Cardiac fibroblast (primary cell): ENCODE data around the gene PPP3CA.
A peak's percentile ranks its signal among the peaks of the same experiment; 100 is the strongest.

Experiments used
- DNase-seq, 2 donors: peaks; one replicate each; pipeline versions ENCODE4 v3.0.0 to v3.0.0-alpha.2; 2010; ENCODE audit warnings: low read depth in 2 of 2
- H3K4me3 ChIP-seq, 2 donors: replicated peaks in 1 of 2; 1 replicate in 1 of 2; 2 replicates in 1 of 2; pipeline ENCODE4 v1.5.1; 2011; ENCODE audit warnings: low read depth in 2 of 2, low read length in 2 of 2, mild to moderate bottlenecking in 2 of 2, moderate library complexity in 1 of 2
- TF ChIP-seq, protein P1 (sequence below): IDR thresholded peaks from one replicate; pipeline ENCODE4 v1.5.1; 2011; ENCODE audit warnings: low read depth, mild to moderate bottlenecking, low read length, inconsistent platforms

The PPP3CA gene

DNA sequence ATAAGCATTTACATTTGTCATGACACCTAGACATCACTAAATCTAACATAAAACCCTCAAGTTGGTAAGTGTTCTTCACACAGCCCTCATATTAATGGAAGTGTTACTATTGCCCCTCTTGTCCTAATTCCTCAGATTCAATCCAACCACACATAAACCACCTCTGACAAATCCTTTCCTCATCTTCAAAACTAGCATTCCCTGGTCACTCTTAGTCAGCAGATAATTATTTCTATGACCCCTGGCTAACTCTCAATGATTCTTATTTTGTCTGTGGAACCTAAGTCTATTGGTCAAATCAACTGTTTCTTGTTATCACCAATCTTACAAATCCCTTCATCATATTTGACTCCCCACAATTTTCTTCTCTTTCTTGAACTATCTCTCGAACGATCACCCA lies 168.6 kb downstream of the PPP3CA start:
- H3K4me3 ChIP-seq = no peak overlapping the region
- DNase-seq = peak in 1 of 2 donors; percentile 42
- TF ChIP-seq, protein P1, sequence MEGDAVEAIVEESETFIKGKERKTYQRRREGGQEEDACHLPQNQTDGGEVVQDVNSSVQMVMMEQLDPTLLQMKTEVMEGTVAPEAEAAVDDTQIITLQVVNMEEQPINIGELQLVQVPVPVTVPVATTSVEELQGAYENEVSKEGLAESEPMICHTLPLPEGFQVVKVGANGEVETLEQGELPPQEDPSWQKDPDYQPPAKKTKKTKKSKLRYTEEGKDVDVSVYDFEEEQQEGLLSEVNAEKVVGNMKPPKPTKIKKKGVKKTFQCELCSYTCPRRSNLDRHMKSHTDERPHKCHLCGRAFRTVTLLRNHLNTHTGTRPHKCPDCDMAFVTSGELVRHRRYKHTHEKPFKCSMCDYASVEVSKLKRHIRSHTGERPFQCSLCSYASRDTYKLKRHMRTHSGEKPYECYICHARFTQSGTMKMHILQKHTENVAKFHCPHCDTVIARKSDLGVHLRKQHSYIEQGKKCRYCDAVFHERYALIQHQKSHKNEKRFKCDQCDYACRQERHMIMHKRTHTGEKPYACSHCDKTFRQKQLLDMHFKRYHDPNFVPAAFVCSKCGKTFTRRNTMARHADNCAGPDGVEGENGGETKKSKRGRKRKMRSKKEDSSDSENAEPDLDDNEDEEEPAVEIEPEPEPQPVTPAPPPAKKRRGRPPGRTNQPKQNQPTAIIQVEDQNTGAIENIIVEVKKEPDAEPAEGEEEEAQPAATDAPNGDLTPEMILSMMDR = no peak

DNA sequence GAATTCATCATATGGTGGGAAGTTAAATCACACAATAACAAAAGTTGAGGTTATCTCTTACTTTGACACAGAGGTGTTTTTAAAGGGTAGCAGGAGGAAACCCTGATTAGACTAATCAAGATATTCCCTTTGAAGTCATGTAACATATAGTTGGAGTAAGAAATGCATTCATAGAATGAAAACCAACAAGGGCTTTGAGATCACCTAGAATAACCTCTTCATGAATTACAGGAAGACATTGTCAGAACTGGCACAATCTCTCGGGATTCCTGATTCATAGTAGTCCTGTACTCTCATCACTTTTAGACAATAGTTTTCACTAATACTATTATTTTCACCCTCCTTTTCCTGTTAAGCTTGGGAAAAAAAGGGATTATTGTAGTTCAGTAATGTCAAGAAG lies 170.2 kb downstream of the PPP3CA start:
- peak; percentile 36 to 57 for DNase-seq
- H3K4me3 ChIP-seq = no peak overlapping the region
- TF ChIP-seq, protein P1 = no peak

DNA sequence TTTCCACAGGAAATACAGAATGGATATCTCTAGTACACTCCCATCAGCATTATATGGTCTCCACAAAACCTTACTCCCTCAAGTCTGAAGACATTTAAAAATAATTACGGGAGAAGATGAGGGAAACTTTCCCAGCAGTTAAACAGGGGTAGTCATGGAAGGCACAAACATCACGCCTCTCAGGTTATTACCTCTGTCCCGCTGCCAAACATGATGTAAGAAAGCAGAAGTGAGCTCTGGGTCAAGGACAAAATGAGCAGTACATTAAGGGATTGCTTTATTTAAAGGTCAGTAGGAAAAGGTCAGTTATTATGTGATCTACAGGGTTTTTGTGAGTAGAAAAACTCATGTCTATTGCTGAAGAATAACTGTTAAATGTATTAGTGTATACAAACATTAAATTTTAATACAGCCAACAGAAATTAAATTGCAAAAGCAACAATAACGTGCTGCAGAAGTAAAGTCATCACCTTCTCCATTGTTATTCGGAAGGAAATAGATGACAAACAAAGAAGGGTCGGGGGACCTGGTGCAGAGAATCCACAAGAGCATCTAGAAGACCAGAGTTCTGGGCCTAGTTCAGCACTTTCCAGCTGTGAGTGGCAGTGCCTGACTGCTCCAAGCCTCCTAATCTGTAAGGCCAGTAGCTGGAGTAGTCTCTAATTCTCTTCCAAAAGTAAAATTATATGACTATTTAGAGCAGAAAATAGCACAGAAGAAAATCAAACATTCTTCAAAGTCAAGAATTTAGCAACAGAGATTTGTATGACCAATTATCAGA lies 171.2 kb downstream of the PPP3CA start:
- TF ChIP-seq, protein P1 = no peak
- no peak overlapping the region for H3K4me3 ChIP-seq
- DNase-seq = no peak

DNA sequence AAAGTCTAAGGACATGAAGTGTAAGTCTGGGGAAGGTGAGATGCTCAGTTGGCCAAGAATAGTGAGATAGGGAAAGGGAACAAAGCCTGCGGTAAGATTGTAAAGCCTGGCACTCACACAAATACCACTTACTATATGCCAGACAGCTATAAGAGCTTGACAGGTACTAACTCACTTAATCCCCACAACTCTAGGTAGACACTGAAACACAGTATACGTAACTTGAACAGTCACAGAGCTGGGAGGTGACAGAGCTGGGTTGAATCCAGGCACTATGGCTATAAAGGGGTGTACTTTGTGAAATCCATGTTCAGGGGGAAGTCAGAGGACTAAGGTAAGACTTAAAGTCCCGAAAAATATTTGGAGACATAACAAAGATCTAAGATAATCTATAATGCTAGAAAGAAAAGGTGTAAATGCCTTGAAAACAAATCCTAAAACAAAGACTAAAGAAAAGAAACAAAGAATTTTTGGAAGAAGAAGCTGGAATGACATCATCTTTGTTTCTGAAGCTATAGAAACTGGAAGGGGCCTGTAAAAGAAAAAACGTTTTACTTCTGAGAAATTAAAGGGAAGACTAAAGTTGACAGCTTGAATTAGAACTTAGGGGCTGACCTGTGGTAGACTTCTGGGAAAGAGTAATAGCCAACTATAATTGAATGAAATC lies 172.5 kb downstream of the PPP3CA start:
- TF ChIP-seq, protein P1 = no peak
- no peak for DNase-seq

DNA sequence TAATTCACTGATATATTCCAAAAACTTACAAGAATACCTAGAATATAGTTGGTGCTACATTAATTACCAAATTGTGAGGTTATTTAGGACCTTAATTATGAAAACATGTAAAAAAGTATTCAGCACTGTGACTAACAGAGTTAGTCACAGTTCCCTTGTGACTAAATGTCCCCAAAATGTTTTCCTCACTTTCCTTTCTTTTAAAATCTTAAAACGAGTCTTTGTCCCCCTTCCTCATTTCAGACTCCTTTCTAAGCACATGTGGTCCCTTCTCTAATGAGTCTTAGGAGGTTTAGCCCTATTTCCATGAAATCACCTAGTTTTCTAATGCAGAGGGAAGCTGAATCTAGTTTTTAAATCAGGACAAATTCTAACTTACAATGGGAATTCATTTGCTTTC lies 175.0 kb downstream of the PPP3CA start:
- H3K4me3 ChIP-seq = no peak overlapping the region
- no peak for DNase-seq
- TF ChIP-seq, protein P1 = no peak

More for the DNA sequence above, 172.5 kb downstream of the PPP3CA start:
- H3K4me3 ChIP-seq = no peak overlapping the region

DNA sequence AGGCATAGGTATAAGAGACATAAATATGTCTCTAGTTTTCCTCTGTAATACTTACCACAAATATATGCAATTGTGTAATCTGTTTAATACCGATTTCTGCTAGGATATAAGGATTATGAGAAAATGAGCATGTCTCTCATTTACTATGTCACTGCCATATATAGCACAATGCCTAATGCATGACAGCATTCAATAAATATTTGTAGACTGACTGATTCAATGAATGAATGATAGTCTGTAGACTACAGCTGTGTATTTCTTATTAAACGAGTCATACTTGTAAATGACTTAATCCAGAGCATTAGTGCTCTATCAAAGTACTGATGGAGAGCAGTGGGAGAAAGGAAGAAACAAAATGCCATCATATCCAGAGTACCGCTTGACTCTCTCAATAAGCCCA lies 175.6 kb downstream of the PPP3CA start:
- peak in 1 of 2 donors; percentile 64 for DNase-seq
- no peak overlapping the region for H3K4me3 ChIP-seq
- TF ChIP-seq, protein P1 = no peak
